Hepatocyte (in vitro differentiated cells): Measurements from ENCODE around the gene TRPC4. TPM values are rescaled to one million over a fixed set of nuclear protein-coding genes. Genes with fewer than 3 reads are reported as not detected.
"Not testable (repeated sequence)": the region's sequence is repeated elsewhere in the genome, so short reads cannot be mapped to it uniquely, and the experiment has no call there.

ENCODE experiments used
- DNase-seq: peaks from one replicate; pipeline ENCODE4 v3.0.0-alpha.2; 2016; ENCODE audit warnings: low spot score
- H2AFZ ChIP-seq: fragments of 200-600 bp; sonication (generic); 2 replicates; pipeline ENCODE4 v1.6.0; 2016; ENCODE audit warnings: antibody characterized with exemption, mild to moderate bottlenecking
- H3K27ac ChIP-seq: fragments of 200-600 bp; sonication (generic); 2 replicates; pipeline ENCODE4 v1.5.1; 2016; ENCODE audit warnings: mild to moderate bottlenecking
- H3K27me3 ChIP-seq: fragments of 200-600 bp; sonication (generic); 2 replicates; pipeline ENCODE4 v1.6.1; 2016
- H3K36me3 ChIP-seq: fragments of 200-600 bp; sonication (generic); replicated peaks from 2 replicates; pipeline ENCODE4 v1.5.1; 2016; ENCODE audit warnings: low read depth; ENCODE audit not compliant: insufficient read depth
- H3K4me1 ChIP-seq: fragments of 200-600 bp; sonication (generic); 2 replicates; pipeline ENCODE4 v1.5.1; 2016; ENCODE audit warnings: mild to moderate bottlenecking, moderate library complexity; ENCODE audit not compliant: insufficient read depth
- H3K4me2 ChIP-seq: fragments of 200-600 bp; sonication (generic); 2 replicates; pipeline ENCODE4 v1.6.0; 2016
- H3K4me3 ChIP-seq: fragments of 200-600 bp; sonication (generic); 2 replicates; pipeline ENCODE4 v1.5.1; 2016; ENCODE audit warnings: mild to moderate bottlenecking
- H3K79me2 ChIP-seq: fragments of 200-600 bp; sonication (generic); 2 replicates; pipeline ENCODE4 v1.6.0; 2017; ENCODE audit warnings: mild to moderate bottlenecking
- H3K9me2 ChIP-seq: fragments of 200-600 bp; sonication (generic); replicated peaks from 2 replicates; pipeline ENCODE4 v1.6.0; 2017; ENCODE audit warnings: mild to moderate bottlenecking; ENCODE audit not compliant: insufficient read depth
- H3K9me3 ChIP-seq: fragments of 200-600 bp; sonication (generic); 2 replicates; pipeline ENCODE4 v1.5.1; 2016; ENCODE audit warnings: low read depth, mild to moderate bottlenecking
- H4K20me1 ChIP-seq: fragments of 200-600 bp; sonication (generic); 2 replicates; pipeline ENCODE4 v1.6.0; 2016; ENCODE audit warnings: mild to moderate bottlenecking; ENCODE audit not compliant: insufficient read depth, poor library complexity, severe bottlenecking
- EZH2 ChIP-seq: fragments of 200-600 bp; sonication (generic); IDR thresholded peaks from 2 replicates; pipeline ENCODE4 v1.6.1; 2016; ENCODE audit warnings: antibody characterized with exemption, mild to moderate bottlenecking, borderline replicate concordance
- EZH2phosphoT487 ChIP-seq: fragments of 200-600 bp; sonication (generic); IDR thresholded peaks from one replicate; pipeline ENCODE4 v1.6.1; 2018; ENCODE audit warnings: antibody characterized with exemption, mild to moderate bottlenecking, low read depth, moderate library complexity; ENCODE audit not compliant: unreplicated experiment, severe bottlenecking
- WGBS: methylation state at CpG from one replicate; pipeline ENCODE4 v1.1.6; 2016; ENCODE audit warnings: low lambda C conversion rate; ENCODE audit errors: missing lambda C conversion rate; 5-methylcytosine and 5-hydroxymethylcytosine counted together
- polyA plus RNA-seq: library from polyadenylated mRNA; unstranded; fragments of >200 nt; fragmentation: Nextera tagmentation; extraction: Ambion mirVana; gene quantifications from 2 replicates; pipeline ENCODE4 v1.2.1, GENCODE V29; 2016
- small RNA-seq: library from RNA; depleted of rRNA; stranded (forward); fragments of <200 nt; gene quantifications from one replicate; pipeline ENCODE3, GENCODE V24; 2014
- total RNA-seq: library from RNA; depleted of rRNA; stranded (reverse); fragments of >200 nt; gene quantifications from 2 replicates; pipeline ENCODE4 v1.2.3, GENCODE V29; 2014
- TF ChIP-seq, protein P1 (sequence below): fragments of 200-600 bp; sonication (generic); IDR thresholded peaks from 2 replicates; pipeline ENCODE4 v1.5.1; 2016; ENCODE audit warnings: antibody characterized with exemption, mild to moderate bottlenecking; ENCODE audit not compliant: poor library complexity

The TRPC4 gene
- total and polyA plus RNA-seq, 2 experiments from 2014 or later: 0.28 to 0.50 TPM

DNA sequence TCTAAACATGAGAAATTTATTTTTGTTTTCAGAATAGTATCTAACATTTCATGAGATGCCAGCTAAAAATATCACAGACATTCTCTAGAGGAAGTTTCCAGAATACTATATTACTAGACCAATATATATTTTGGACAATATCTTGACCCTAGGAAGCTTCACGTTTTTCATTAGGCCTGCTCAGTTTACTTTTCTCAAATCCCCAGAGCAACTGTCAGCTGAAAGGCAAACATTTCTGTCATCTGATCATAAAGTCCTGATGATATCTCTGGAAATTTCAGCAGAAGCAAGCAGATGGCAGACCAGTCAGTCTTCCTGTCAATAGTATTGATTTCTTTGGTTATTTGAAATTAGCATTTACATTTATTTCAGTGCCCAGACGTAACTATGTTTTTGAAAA, 275.0 kb downstream of the TRPC4 start:
- Histone ChIP-seq H3K9me2 (no peaks in the 10 kb centered on the region), H3K36me3 (no peaks in the 10 kb centered on the region), H3K27ac (no peak overlapping the region), H3K79me2 (peaks cover 3% of the 10 kb centered on the region), H4K20me1 (no peaks in the 10 kb centered on the region), H3K9me3 (no peaks in the 10 kb centered on the region), H3K27me3 (no peaks in the 10 kb centered on the region), H2AFZ (no peak overlapping the region), H3K4me3 (no peak overlapping the region), H3K4me2 (peak overlapping the region; percentile 56), H3K4me1 (peaks cover 4% of the 10 kb centered on the region)
- WGBS: 46% methylated on average over 2 of the region's 2 CpGs
- TF ChIP-seq, protein P1, sequence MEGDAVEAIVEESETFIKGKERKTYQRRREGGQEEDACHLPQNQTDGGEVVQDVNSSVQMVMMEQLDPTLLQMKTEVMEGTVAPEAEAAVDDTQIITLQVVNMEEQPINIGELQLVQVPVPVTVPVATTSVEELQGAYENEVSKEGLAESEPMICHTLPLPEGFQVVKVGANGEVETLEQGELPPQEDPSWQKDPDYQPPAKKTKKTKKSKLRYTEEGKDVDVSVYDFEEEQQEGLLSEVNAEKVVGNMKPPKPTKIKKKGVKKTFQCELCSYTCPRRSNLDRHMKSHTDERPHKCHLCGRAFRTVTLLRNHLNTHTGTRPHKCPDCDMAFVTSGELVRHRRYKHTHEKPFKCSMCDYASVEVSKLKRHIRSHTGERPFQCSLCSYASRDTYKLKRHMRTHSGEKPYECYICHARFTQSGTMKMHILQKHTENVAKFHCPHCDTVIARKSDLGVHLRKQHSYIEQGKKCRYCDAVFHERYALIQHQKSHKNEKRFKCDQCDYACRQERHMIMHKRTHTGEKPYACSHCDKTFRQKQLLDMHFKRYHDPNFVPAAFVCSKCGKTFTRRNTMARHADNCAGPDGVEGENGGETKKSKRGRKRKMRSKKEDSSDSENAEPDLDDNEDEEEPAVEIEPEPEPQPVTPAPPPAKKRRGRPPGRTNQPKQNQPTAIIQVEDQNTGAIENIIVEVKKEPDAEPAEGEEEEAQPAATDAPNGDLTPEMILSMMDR: no peak
- TF ChIP-seq EZH2 (no peak), EZH2phosphoT487 (no peak)
- DNase-seq: no peak

DNA sequence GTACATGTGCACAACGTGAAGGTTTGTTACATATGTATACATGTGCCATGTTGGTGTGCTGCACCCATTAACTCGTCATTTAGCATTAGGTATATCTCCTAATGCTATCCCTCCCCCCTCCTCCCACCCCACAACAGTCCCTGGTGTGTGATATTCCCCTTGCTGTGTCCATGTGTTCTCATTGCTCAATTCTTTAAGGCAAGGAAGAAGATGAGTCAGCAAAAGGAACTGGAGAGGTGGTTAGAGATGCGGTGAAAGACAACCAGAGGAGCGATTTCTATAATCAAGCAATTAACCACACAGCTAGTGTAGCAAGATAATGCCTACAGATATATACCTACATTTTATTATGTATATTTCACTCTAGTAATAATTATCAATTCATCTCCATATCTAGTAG, 280.2 kb downstream of the TRPC4 start:
- not testable (repeated sequence) for H3K36me3 ChIP-seq, H3K79me2 ChIP-seq, H3K4me1 ChIP-seq, H3K4me3 ChIP-seq, H3K9me3 ChIP-seq, H2AFZ ChIP-seq, H3K27ac ChIP-seq, H3K9me2 ChIP-seq, H3K27me3 ChIP-seq, H4K20me1 ChIP-seq, DNase-seq, H3K4me2 ChIP-seq
- 82% methylated on average over 4 of the region's 4 CpGs for WGBS

DNA sequence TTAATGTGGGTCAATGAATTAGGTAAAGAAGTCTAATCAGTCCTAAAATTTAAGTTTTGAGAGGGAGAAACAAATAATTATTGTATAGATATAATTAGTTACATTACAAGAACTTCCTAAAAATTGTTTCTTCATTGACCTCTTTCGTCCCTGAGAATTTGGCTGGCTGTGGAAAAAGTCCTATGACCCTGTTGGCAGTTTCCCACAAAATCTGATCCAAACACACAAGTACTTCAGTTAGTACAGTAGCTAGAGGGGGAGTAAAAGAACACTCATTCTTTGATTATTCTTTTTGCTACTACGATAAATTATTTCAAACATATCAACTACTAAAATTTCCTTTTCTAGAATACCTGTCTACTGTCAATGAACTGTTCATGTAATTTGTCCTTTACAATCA, 282.3 kb downstream of the TRPC4 start:
- H3K9me2 ChIP-seq: no peaks in the 10 kb centered on the region
- H3K36me3 ChIP-seq: no peaks in the 10 kb centered on the region
- no peaks in the 10 kb centered on the region for H4K20me1 ChIP-seq
- DNase-seq: no peak
- H3K4me1 ChIP-seq: no peaks in the 10 kb centered on the region
- H3K79me2 ChIP-seq: no peaks in the 10 kb centered on the region
- TF ChIP-seq EZH2phosphoT487 (no peak), EZH2 (no peak)
- TF ChIP-seq, protein P1: no peak
- no peak overlapping the region for H2AFZ ChIP-seq
- WGBS: 97% methylated on average over 2 of the region's 2 CpGs
- H3K4me2 ChIP-seq: no peak overlapping the region
- no peaks in the 10 kb centered on the region for H3K27me3 ChIP-seq
- H3K4me3 ChIP-seq: no peak overlapping the region
- H3K27ac ChIP-seq: no peak overlapping the region
- H3K9me3 ChIP-seq: no peaks in the 10 kb centered on the region

Small RNA genes lying within 50 kb of the gene (small RNA-seq; reads per million reads assigned to genes)
- not detected for gene RNA5SP26
